H9 (cell line): ENCODE measurements around the gene PTPRB. TPM values are rescaled to one million over a fixed set of nuclear protein-coding genes. Genes with fewer than 3 reads are reported as not detected.

ENCODE experiments used
- DNase-seq: peaks from one replicate; pipeline ENCODE4 v3.0.0-alpha.2; 2017
- H2AFZ ChIP-seq: one replicate; pipeline ENCODE4 v1.6.1; 2013; ENCODE audit warnings: mild to moderate bottlenecking, low read length, control low read depth, moderate library complexity
- H2AK5ac ChIP-seq: 2 replicates; pipeline ENCODE4 v1.6.1; 2013; ENCODE audit warnings: low read length, control low read depth, mixed read lengths; ENCODE audit not compliant: insufficient read length
- H2BK120ac ChIP-seq: one replicate; pipeline ENCODE4 v1.6.1; 2013; ENCODE audit warnings: low read depth, mild to moderate bottlenecking, low read length, control low read depth, inconsistent platforms; ENCODE audit not compliant: poor library complexity, severe bottlenecking
- H2BK12ac ChIP-seq: 2 replicates; pipeline ENCODE4 v1.6.1; 2013; ENCODE audit warnings: low read length, control low read depth, mixed read lengths, low read depth; ENCODE audit not compliant: insufficient read length
- H2BK15ac ChIP-seq: 2 replicates; pipeline ENCODE4 v1.6.1; 2013; ENCODE audit warnings: low read depth, low read length, control low read depth
- H2BK20ac ChIP-seq: one replicate; pipeline ENCODE4 v1.6.1; 2013; ENCODE audit warnings: low read depth, mild to moderate bottlenecking, low read length, control low read depth, inconsistent platforms; ENCODE audit not compliant: poor library complexity, severe bottlenecking
- H2BK5ac ChIP-seq: 2 replicates; pipeline ENCODE4 v1.6.1; 2013; ENCODE audit warnings: low read length, control low read depth, mixed read lengths; ENCODE audit not compliant: insufficient read length
- H3K14ac ChIP-seq: 2 replicates; pipeline ENCODE4 v1.6.1; 2013; ENCODE audit warnings: low read length, control low read depth; ENCODE audit not compliant: insufficient read depth
- H3K18ac ChIP-seq: 2 replicates; pipeline ENCODE4 v1.6.1; 2013; ENCODE audit warnings: low read depth, mild to moderate bottlenecking, mixed read lengths, low read length, control low read depth; ENCODE audit not compliant: insufficient read length
- H3K23ac ChIP-seq: 2 replicates; pipeline ENCODE4 v1.6.1; 2013; ENCODE audit warnings: low read length, control low read depth, mixed read lengths, low read depth; ENCODE audit not compliant: insufficient read length
- H3K23me2 ChIP-seq: 2 replicates; pipeline ENCODE4 v1.6.1; 2013; ENCODE audit warnings: low read depth, mild to moderate bottlenecking, mixed read lengths, low read length, control low read depth; ENCODE audit not compliant: insufficient read length, poor library complexity, severe bottlenecking
- H3K27ac ChIP-seq: 2 replicates; pipeline ENCODE4 v1.5.1; 2013; ENCODE audit warnings: low read length, control low read depth, mixed read lengths, low read depth; ENCODE audit not compliant: insufficient read length
- H3K27me3 ChIP-seq: 2 replicates; pipeline ENCODE4 v1.6.1; 2013; ENCODE audit warnings: low read length, control low read depth, inconsistent platforms; ENCODE audit not compliant: insufficient read depth
- H3K4ac ChIP-seq: 2 replicates; pipeline ENCODE4 v1.6.1; 2013; ENCODE audit warnings: low read depth, mild to moderate bottlenecking, control low read depth, inconsistent platforms, low read length, moderate library complexity
- H3K4me1 ChIP-seq: 2 replicates; pipeline ENCODE4 v1.6.1; 2013; ENCODE audit warnings: low read length, control low read depth, inconsistent platforms; ENCODE audit not compliant: insufficient read depth
- H3K4me2 ChIP-seq: 2 replicates; pipeline ENCODE4 v1.6.1; 2013; ENCODE audit warnings: low read length, control low read depth, mixed read lengths; ENCODE audit not compliant: insufficient read length, insufficient read depth
- H3K56ac ChIP-seq: 2 replicates; pipeline ENCODE4 v1.6.1; 2013; ENCODE audit warnings: low read depth, mild to moderate bottlenecking, mixed read lengths, low read length, control low read depth; ENCODE audit not compliant: insufficient read length
- H3K79me1 ChIP-seq: 2 replicates; pipeline ENCODE4 v1.6.1; 2013; ENCODE audit warnings: low read depth, mild to moderate bottlenecking, moderate library complexity, low read length, control low read depth, inconsistent platforms; ENCODE audit not compliant: insufficient read depth, poor library complexity, severe bottlenecking
- H3K79me2 ChIP-seq: 2 replicates; pipeline ENCODE4 v1.6.1; 2013; ENCODE audit warnings: low read length, control low read depth, inconsistent platforms; ENCODE audit not compliant: insufficient read depth
- H3K9ac ChIP-seq: 2 replicates; pipeline ENCODE4 v1.6.1; 2013; ENCODE audit warnings: low read length, control low read depth, mixed read lengths; ENCODE audit not compliant: insufficient read length; ENCODE audit errors: extremely low read depth
- H3K9me3 ChIP-seq: one replicate; pipeline ENCODE4 v1.6.1; 2013; ENCODE audit warnings: low read depth, low read length, inconsistent platforms; ENCODE audit not compliant: control insufficient read depth
- H3T11ph ChIP-seq: one replicate; pipeline ENCODE4 v1.6.1; 2013; ENCODE audit warnings: mild to moderate bottlenecking, low read length, control low read depth, inconsistent platforms
- H4K20me1 ChIP-seq: one replicate; pipeline ENCODE4 v1.6.1; 2013; ENCODE audit not compliant: control insufficient read depth, insufficient read length, insufficient read depth
- H4K5ac ChIP-seq: 2 replicates; pipeline ENCODE4 v1.6.1; 2013; ENCODE audit warnings: low read depth, mild to moderate bottlenecking, mixed read lengths, low read length, control low read depth; ENCODE audit not compliant: insufficient read length
- H4K8ac ChIP-seq: replicated peaks from 2 replicates; pipeline ENCODE4 v1.6.1; 2013; ENCODE audit warnings: low read length, control low read depth, mixed read lengths, low read depth; ENCODE audit not compliant: insufficient read length
- H4K91ac ChIP-seq: 2 replicates; pipeline ENCODE4 v1.6.1; 2013; ENCODE audit warnings: low read depth, mild to moderate bottlenecking, moderate library complexity, mixed read lengths, low read length, control low read depth; ENCODE audit not compliant: insufficient read length
- H3K27ac Mint-ChIP-seq, 3 experiments: 2 replicates in 2 of 3; 3 replicates in 1 of 3; pipeline ENCODE4 v1.8.0; 2020 to 2021; ENCODE audit warnings: mixed read lengths in 3 of 3, mild to moderate bottlenecking in 1 of 3, moderate library complexity in 1 of 3
- H3K27me3 Mint-ChIP-seq: 2 replicates; pipeline ENCODE4 v1.8.0; 2021; ENCODE audit warnings: low read depth, mild to moderate bottlenecking, moderate library complexity, mixed read lengths
- H3K36me3 Mint-ChIP-seq, 3 experiments: 2 replicates in 2 of 3; 3 replicates in 1 of 3; pipeline ENCODE4 v1.8.0; 2020 to 2021; ENCODE audit warnings: low read depth in 3 of 3, mixed read lengths in 3 of 3; ENCODE audit not compliant: insufficient read depth in 1 of 3
- H3K4me1 Mint-ChIP-seq, 2 experiments: 2 replicates each; pipeline ENCODE4 v1.8.0; 2020; ENCODE audit warnings: mixed read lengths in 2 of 2
- H3K4me3 Mint-ChIP-seq, 2 experiments: 2 replicates in 1 of 2; 3 replicates in 1 of 2; pipeline ENCODE4 v1.8.0; 2020 to 2021; ENCODE audit warnings: mild to moderate bottlenecking in 2 of 2, mixed read lengths in 2 of 2, moderate library complexity in 1 of 2
- H3K9me3 Mint-ChIP-seq, 2 experiments: 2 replicates in 1 of 2; 3 replicates in 1 of 2; pipeline ENCODE4 v1.8.0; 2020; ENCODE audit warnings: mild to moderate bottlenecking in 2 of 2, mixed read lengths in 2 of 2, moderate library complexity in 1 of 2
- WGBS: extraction: QIAGEN DNeasy Blood & Tissue Kit; methylation state at CpG from one replicate; pipeline ENCODE4 v1.1.7; 2013; ENCODE audit warnings: missing lambda C conversion rate, low lambda C conversion rate, mixed read lengths; ENCODE audit not compliant: insufficient read length; ENCODE audit errors: extremely low coverage; 5-methylcytosine and 5-hydroxymethylcytosine counted together
- total RNA-seq: library from RNA; stranded (reverse); gene quantifications from 2 replicates; pipeline ENCODE4 v1.2.1, GENCODE V29; 2021
- TF ChIP-seq, protein P1 (sequence below): fragments of 200-600 bp; sonication (generic); conservative IDR thresholded peaks from 3 replicates; pipeline ENCODE4 v1.8.0; 2021; ENCODE audit warnings: antibody characterized with exemption, mild to moderate bottlenecking

The PTPRB gene
- total RNA-seq, 1 experiment from 2014 or later: 1.4 TPM

DNA sequence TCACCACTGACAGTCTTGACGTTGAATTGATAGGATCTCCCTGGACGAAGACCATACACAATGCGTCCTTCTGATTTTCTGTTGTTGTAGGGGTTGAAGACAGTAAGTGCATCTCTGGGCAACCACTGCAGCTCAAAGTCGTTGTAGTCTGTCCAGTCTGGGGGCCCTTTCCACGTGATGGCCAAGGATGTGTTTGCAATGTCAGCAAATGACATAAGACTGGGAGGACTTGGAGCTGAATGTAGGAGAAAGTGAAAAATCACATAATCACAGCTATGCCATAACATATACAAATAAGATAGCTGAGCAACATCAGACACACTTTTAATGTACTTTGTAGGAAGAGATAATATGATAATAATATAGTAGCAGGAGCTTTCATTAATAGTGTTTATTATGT lies 77.8 kb downstream of the PTPRB start:
- Mint-ChIP-seq H3K4me1 (peaks cover 5 to 11% of the 10 kb centered on the region in 2 experiments), H3K9me3 (no peaks in the 10 kb centered on the region), H3K4me3 (no peak overlapping the region), H3K36me3 (no peaks in the 10 kb centered on the region), H3K27ac (no peak overlapping the region), H3K27me3 (no peaks in the 10 kb centered on the region)
- Histone ChIP-seq H3K4me1 (no peaks in the 10 kb centered on the region; the same call in 1 of the 2 replicates), H3K9ac (no peak overlapping the region), H3K23me2 (no peaks in the 10 kb centered on the region), H2BK20ac (no peak overlapping the region), H2BK120ac (no peak overlapping the region), H3K79me2 (no peaks in the 10 kb centered on the region), H4K5ac (no peak overlapping the region), H2BK5ac (no peak overlapping the region), H3K79me1 (no peaks in the 10 kb centered on the region), H3K4ac (no peak overlapping the region), H4K20me1 (no peaks in the 10 kb centered on the region), H3T11ph (no peak overlapping the region), H3K4me2 (no peak overlapping the region), H2AFZ (no peak overlapping the region), H4K8ac (no peak overlapping the region), H2AK5ac (no peak overlapping the region), H3K27me3 (no peaks in the 10 kb centered on the region), H3K56ac (no peak overlapping the region), H2BK12ac (no peak overlapping the region), H2BK15ac (no peak overlapping the region), H3K18ac (no peak overlapping the region), H3K23ac (no peak overlapping the region), H4K91ac (no peak overlapping the region), H3K27ac (no peak overlapping the region), H3K9me3 (no peaks in the 10 kb centered on the region), H3K14ac (no peak overlapping the region)
- no CpG with 5 or more reads among the region's 5 CpGs for WGBS
- TF ChIP-seq, protein P1, sequence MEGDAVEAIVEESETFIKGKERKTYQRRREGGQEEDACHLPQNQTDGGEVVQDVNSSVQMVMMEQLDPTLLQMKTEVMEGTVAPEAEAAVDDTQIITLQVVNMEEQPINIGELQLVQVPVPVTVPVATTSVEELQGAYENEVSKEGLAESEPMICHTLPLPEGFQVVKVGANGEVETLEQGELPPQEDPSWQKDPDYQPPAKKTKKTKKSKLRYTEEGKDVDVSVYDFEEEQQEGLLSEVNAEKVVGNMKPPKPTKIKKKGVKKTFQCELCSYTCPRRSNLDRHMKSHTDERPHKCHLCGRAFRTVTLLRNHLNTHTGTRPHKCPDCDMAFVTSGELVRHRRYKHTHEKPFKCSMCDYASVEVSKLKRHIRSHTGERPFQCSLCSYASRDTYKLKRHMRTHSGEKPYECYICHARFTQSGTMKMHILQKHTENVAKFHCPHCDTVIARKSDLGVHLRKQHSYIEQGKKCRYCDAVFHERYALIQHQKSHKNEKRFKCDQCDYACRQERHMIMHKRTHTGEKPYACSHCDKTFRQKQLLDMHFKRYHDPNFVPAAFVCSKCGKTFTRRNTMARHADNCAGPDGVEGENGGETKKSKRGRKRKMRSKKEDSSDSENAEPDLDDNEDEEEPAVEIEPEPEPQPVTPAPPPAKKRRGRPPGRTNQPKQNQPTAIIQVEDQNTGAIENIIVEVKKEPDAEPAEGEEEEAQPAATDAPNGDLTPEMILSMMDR: no peak
- DNase-seq: no peak
